K562 (cell line): Measurements from ENCODE around the gene EPHA10. TPM values are rescaled to one million over a fixed set of nuclear protein-coding genes. Genes with fewer than 3 reads are reported as not detected.

ENCODE experiments used
- ATAC-seq: fragments of 200-7000 bp; cut with Tn5 transposase; 3 replicates; pipeline ENCODE4 v1.9.1; 2020; ENCODE audit warnings: moderate library complexity
- BruUV-seq: library from RNA; stranded (reverse); fragments of 400-500 nt; replicated peaks from 2 replicates; lab custom pipeline; 2021; lab: Mats Ljungman, UMichigan
- CTCF ChIA-PET: fragments of 300-600 bp; formaldehyde crosslinking; extraction: SDS; loops from one replicate; lab custom pipeline; 2021; ENCODE audit warnings: low intra/inter-chr PET ratio; lab: Yijun Ruan, JAX
- POLR2A ChIA-PET: fragments of 300-600, 350-650 bp; sonication (Branson Sonifier 250); formaldehyde crosslinking; extraction: SDS; loops from one replicate; lab custom pipeline; 2021; ENCODE audit warnings: antibody characterized with exemption, inconsistent platforms; lab: Yijun Ruan, JAX
- DNase-seq, 4 experiments: peaks; one replicate each; pipeline versions ENCODE4 v3.0.0 to v3.0.0-alpha.2; 2011 to 2018; ENCODE audit warnings: low spot score in 3 of 4, mixed read lengths in 3 of 4; ENCODE audit errors: extremely low read depth in 1 of 4
- FAIRE-seq: peaks from 2 replicates; lab custom pipeline; 2011; peaks lifted over from hg19 to GRCh38; lab: Jason Lieb, UNC
- H2AFZ ChIP-seq: 2 replicates; pipeline ENCODE4 v1.6.0; 2011; ENCODE audit warnings: low read depth, low read length, control low read depth, inconsistent platforms
- H3K27ac ChIP-seq: fragments of 200-600 bp; 3 replicates; pipeline ENCODE4 v1.8.0; 2011; ENCODE audit warnings: low read depth, mild to moderate bottlenecking, control low read depth, inconsistent platforms, low read length, moderate library complexity, mixed read lengths; ENCODE audit errors: extremely low read depth
- H3K27me3 ChIP-seq, 2 experiments: fragments of 300-600 bp in 1 of 2; 2 replicates in 1 of 2; 3 replicates in 1 of 2; pipeline versions ENCODE4 v1.6.0 to v1.8.0; 2011; ENCODE audit warnings: inconsistent platforms in 2 of 2, low read length in 2 of 2, mild to moderate bottlenecking in 1 of 2, mixed read lengths in 1 of 2, moderate library complexity in 1 of 2; ENCODE audit not compliant: control insufficient read depth in 2 of 2, insufficient read depth in 2 of 2
- H3K36me3 ChIP-seq: fragments of 300-600 bp; 3 replicates; pipeline ENCODE4 v1.8.0; 2011; ENCODE audit warnings: mild to moderate bottlenecking, low read length, inconsistent platforms; ENCODE audit not compliant: control insufficient read depth, insufficient read depth
- H3K4me1 ChIP-seq, 2 experiments: fragments of 200-600 bp in 1 of 2; replicated peaks in 1 of 2; 2 replicates in 1 of 2; 3 replicates in 1 of 2; pipeline versions ENCODE4 v1.5.1 to v1.8.0; 2011; ENCODE audit warnings: inconsistent platforms in 2 of 2, low read length in 2 of 2, mild to moderate bottlenecking in 1 of 2, mixed read lengths in 1 of 2, moderate library complexity in 1 of 2; ENCODE audit not compliant: control insufficient read depth in 2 of 2, insufficient read depth in 2 of 2
- H3K4me2 ChIP-seq: 2 replicates; pipeline ENCODE4 v1.6.1; 2011; ENCODE audit warnings: low read length, control low read depth, inconsistent platforms, mixed read lengths; ENCODE audit not compliant: insufficient read depth
- H3K4me3 ChIP-seq: fragments of 200-600 bp; sonication (generic), shearing (Covaris generic); 2 replicates; pipeline ENCODE4 v1.5.1; 2016; ENCODE audit warnings: control low read depth, inconsistent platforms
- H3K79me2 ChIP-seq: fragments of 200-600 bp; 3 replicates; pipeline ENCODE4 v1.8.0; 2011; ENCODE audit warnings: low read length, inconsistent platforms; ENCODE audit not compliant: control insufficient read depth, insufficient read depth
- H3K9ac ChIP-seq, 2 experiments: 2 replicates each; pipeline versions ENCODE4 v1.6.0 to v1.6.1; 2011; ENCODE audit warnings: low read depth in 2 of 2, low read length in 2 of 2, control low read depth in 1 of 2, inconsistent platforms in 1 of 2, mild to moderate bottlenecking in 1 of 2, mixed read lengths in 1 of 2; ENCODE audit not compliant: insufficient read depth in 1 of 2
- H3K9me1 ChIP-seq: one replicate; pipeline ENCODE4 v1.6.0; 2011; ENCODE audit warnings: inconsistent platforms, mild to moderate bottlenecking, low read length, moderate library complexity; ENCODE audit not compliant: control insufficient read depth, insufficient read depth
- H3K9me3 ChIP-seq: replicated peaks from 2 replicates; pipeline ENCODE4 v1.5.1; 2011; ENCODE audit warnings: low read depth, low read length, inconsistent platforms; ENCODE audit not compliant: control insufficient read depth, insufficient read depth
- H4K20me1 ChIP-seq: replicated peaks from 2 replicates; pipeline ENCODE4 v1.6.1; 2011; ENCODE audit warnings: low read length, inconsistent platforms, mixed read lengths; ENCODE audit not compliant: control insufficient read depth, insufficient read depth
- FOXA3 ChIP-seq, 2 experiments: fragments of 450-650 bp in 1 of 2; sonication (generic) in 1 of 2; formaldehyde crosslinking; IDR thresholded peaks in 1 of 2; conservative IDR thresholded peaks in 1 of 2; 2 replicates each; pipeline versions ENCODE4 v1.4.0 to v1.8.0; 2020 to 2022; ENCODE audit warnings: mild to moderate bottlenecking in 2 of 2, missing genetic modification reagents in 1 of 2
- HDGF ChIP-seq: fragments of 450-650 bp; IDR thresholded peaks from 2 replicates; pipeline ENCODE4 v1.6.1; 2016
- HNRNPK ChIP-seq: fragments of 200-400 bp; formaldehyde crosslinking; IDR thresholded peaks from one replicate; pipeline ENCODE4 v1.6.1; 2018; ENCODE audit warnings: mild to moderate bottlenecking, low read depth, low read length; ENCODE audit not compliant: poor library complexity, severe bottlenecking
- ZNF79 ChIP-seq: fragments of 250-450 bp; sonication (Bioruptor Pico); IDR thresholded peaks from 2 replicates; pipeline ENCODE4 v1.4.0; 2020; ENCODE audit warnings: low read depth, mild to moderate bottlenecking, moderate library complexity
- WGBS: fragments of 100-300 bp; shearing (Covaris generic); methylation state at CpG from one replicate; pipeline ENCODE4 v1.1.6; 2016; ENCODE audit warnings: low coverage, mixed read lengths; ENCODE audit not compliant: insufficient coverage; ENCODE audit errors: missing lambda C conversion rate; 5-methylcytosine and 5-hydroxymethylcytosine counted together
- in situ Hi-C: fragments of 300-500 bp; cut with MboI; formaldehyde crosslinking; loops from 4 replicates; pipeline ENCODE4 v1.15.0; 2018; ENCODE audit warnings: inconsistent platforms, mixed read lengths
- intact Hi-C: fragments of 100-400 bp; cut with micrococcal nuclease; formaldehyde crosslinking; loops from 2 replicates; pipeline ENCODE4 v1.14.2; 2022
- polyA plus RNA-seq, 8 experiments: library from polyadenylated mRNA; depleted of rRNA in 4 of 8; stranded (reverse) in 5 of 8; unstranded in 3 of 8; fragments of >200 nt; fragmentation: Nextera tagmentation in 2 of 8; fragmentation: Illumina TruSeq in 1 of 8; extraction: Ambion mirVana in 2 of 8; extraction: Trizol in 1 of 8; gene quantifications; 2 replicates each; pipeline versions ENCODE4 v1.2.1 to v1.2.3, GENCODE V29; 2011 to 2014; ENCODE audit warnings: inconsistent platforms in 1 of 8, missing spikeins in 1 of 8
- total RNA-seq, 7 experiments: library from RNA; depleted of rRNA in 6 of 7; stranded (reverse); fragments of >200 nt in 6 of 7; fragmentation: Illumina TruSeq in 2 of 7; extraction: Trizol in 2 of 7; gene quantifications; 2 replicates each; pipeline versions ENCODE4 v1.2.1 to v1.2.3, GENCODE V29; 2011 to 2021; ENCODE audit warnings: low replicate concordance in 1 of 7
- TF ChIP-seq, protein P1 (sequence below): fragments of 450-650 bp; IDR thresholded peaks from 2 replicates; pipeline ENCODE4 v1.6.1; 2016; ENCODE audit warnings: low read depth, mild to moderate bottlenecking, moderate library complexity

EPHA10 gene
- total and polyA plus RNA-seq, 9 of the 15 experiments (the other 6 are each of a cell fraction or from before 2014, with no cell fraction given) = 0.03 TPM; not detected in 8

GRCh38 chr1:37763791-37764413 is 1.0 kb downstream of the EPHA10 start:
- 26% methylated on average over 25 of the region's 25 CpGs for WGBS
- no peak for TF ChIP-seq FOXA3 (CRISPR knock-in tag; conservative IDR thresholded peaks at IDR 0.05 in 1 of 2, IDR thresholded peaks at IDR 0.05 in 1 of 2)
- TF ChIP-seq ZNF79 (CRISPR knock-in tag) = no peak
- TF ChIP-seq, protein P1, sequence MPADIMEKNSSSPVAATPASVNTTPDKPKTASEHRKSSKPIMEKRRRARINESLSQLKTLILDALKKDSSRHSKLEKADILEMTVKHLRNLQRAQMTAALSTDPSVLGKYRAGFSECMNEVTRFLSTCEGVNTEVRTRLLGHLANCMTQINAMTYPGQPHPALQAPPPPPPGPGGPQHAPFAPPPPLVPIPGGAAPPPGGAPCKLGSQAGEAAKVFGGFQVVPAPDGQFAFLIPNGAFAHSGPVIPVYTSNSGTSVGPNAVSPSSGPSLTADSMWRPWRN = no peak
- no peak for TF ChIP-seq HNRNPK
- TF ChIP-seq HDGF = no peak
- Histone ChIP-seq H3K4me3 (no peak overlapping the region), H2AFZ (no peak overlapping the region), H3K9me3 (no peaks in the 10 kb centered on the region), H3K4me1 (peaks cover 4 to 34% of the 10 kb centered on the region in 2 experiments; a peak in 3 of 5 replicates), H3K27me3 (peaks cover 34 to 42% of the 10 kb centered on the region in 2 experiments), H4K20me1 (peaks cover 11% of the 10 kb centered on the region), H3K79me2 (no peaks in the 10 kb centered on the region), H3K4me2 (no peak overlapping the region), H3K9ac (no peak overlapping the region), H3K27ac (no peak overlapping the region), H3K36me3 (no peaks in the 10 kb centered on the region), H3K9me1 (no peaks in the 10 kb centered on the region)
- POLR2A ChIA-PET = interaction anchor here (0.6 to 1.3 kb wide), 2 partner anchors 13 to 14 kb away, joined by 4 read pairs; no protein-coding TSS in a partner anchor
- CTCF ChIA-PET = no interaction called here
- no TSS peak for BruUV-seq
- ATAC-seq = no peak
- intact Hi-C loops (loop anchor here (10.0 kb wide), 1 partner anchor 159 kb away; no protein-coding TSS in a partner anchor), in situ Hi-C loops (no loop called here)
- no peak for DNase-seq
- FAIRE-seq = no peak
